Endothelial cell of umbilical vein (primary cell): ENCODE results near the gene MOB2.

Experiments
- EZH2 ChIP-seq: IDR thresholded peaks from 2 replicates; pipeline ENCODE4 v1.6.1; 2012; ENCODE audit warnings: borderline replicate concordance, low read depth, mild to moderate bottlenecking, moderate library complexity, low read length, inconsistent platforms; ENCODE audit not compliant: severe bottlenecking
- FOS ChIP-seq: IDR thresholded peaks from 2 replicates; pipeline ENCODE4 v1.6.1; 2011; ENCODE audit warnings: mild to moderate bottlenecking, low read length, moderate library complexity, borderline replicate concordance; ENCODE audit not compliant: insufficient read depth
- POLR2A ChIP-seq: IDR thresholded peaks from 2 replicates; pipeline ENCODE4 v1.6.1; 2012; ENCODE audit warnings: low read depth, mild to moderate bottlenecking, control low read depth, low read length
- TF ChIP-seq, protein P1 (sequence below), 2 donors: IDR thresholded peaks; 1 replicate in 1 of 2; 2 replicates in 1 of 2; pipeline ENCODE4 v1.5.1; 2011; ENCODE audit warnings: low read length in 2 of 2, mild to moderate bottlenecking in 2 of 2, moderate library complexity in 2 of 2, control low read depth in 1 of 2, inconsistent platforms in 1 of 2, low read depth in 1 of 2; ENCODE audit not compliant: insufficient read depth in 1 of 2; ENCODE audit errors: extremely low read depth in 1 of 2

DNA sequence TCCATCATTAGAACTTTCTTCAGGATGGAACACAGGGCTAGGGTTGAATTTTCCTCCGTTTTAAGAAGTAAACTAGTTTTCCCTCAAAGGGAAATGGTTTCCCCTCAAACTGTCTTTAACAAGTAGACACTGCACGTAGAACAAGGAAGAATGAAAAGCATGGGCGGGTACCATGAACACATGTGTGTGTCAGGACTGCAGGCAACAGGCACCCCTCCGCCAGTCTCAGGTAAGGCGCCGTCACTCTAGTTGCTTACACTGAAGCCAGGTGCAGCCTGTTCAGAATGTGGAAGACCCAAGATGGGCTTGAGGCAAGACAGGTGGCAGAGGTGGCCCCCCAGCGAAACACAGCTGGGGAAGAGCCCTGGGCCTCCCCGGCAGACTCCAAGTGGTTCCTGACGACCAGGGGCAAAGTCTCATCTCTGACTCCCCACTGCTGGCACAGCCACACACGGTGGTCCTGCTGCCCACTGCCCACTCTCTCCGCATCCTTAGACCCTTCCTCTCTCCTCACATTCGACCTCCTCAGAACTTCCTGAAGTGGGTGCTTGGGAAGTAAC lies 25.4 kb upstream of the MOB2 start:
- TF ChIP-seq, protein P1, sequence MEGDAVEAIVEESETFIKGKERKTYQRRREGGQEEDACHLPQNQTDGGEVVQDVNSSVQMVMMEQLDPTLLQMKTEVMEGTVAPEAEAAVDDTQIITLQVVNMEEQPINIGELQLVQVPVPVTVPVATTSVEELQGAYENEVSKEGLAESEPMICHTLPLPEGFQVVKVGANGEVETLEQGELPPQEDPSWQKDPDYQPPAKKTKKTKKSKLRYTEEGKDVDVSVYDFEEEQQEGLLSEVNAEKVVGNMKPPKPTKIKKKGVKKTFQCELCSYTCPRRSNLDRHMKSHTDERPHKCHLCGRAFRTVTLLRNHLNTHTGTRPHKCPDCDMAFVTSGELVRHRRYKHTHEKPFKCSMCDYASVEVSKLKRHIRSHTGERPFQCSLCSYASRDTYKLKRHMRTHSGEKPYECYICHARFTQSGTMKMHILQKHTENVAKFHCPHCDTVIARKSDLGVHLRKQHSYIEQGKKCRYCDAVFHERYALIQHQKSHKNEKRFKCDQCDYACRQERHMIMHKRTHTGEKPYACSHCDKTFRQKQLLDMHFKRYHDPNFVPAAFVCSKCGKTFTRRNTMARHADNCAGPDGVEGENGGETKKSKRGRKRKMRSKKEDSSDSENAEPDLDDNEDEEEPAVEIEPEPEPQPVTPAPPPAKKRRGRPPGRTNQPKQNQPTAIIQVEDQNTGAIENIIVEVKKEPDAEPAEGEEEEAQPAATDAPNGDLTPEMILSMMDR (IDR thresholded peaks at IDR 0.05; ENCODE audit: extremely low read depth in 1 of 2, insufficient read depth in 1 of 2, low read depth in 1 of 2, low read length in 2 of 2): no peak
- no peak for TF ChIP-seq EZH2
- TF ChIP-seq FOS: no peak
- TF ChIP-seq POLR2A: no peak
